GM18861 (cell line): ENCODE data around the gene MBLAC2.

ENCODE experiments used
- ATAC-seq: cut with Tn5 transposase; IDR thresholded peaks from one replicate; pipeline ENCODE4 v1.9.1; 2021; ENCODE audit not compliant: unreplicated experiment

The MBLAC2 gene

DNA sequence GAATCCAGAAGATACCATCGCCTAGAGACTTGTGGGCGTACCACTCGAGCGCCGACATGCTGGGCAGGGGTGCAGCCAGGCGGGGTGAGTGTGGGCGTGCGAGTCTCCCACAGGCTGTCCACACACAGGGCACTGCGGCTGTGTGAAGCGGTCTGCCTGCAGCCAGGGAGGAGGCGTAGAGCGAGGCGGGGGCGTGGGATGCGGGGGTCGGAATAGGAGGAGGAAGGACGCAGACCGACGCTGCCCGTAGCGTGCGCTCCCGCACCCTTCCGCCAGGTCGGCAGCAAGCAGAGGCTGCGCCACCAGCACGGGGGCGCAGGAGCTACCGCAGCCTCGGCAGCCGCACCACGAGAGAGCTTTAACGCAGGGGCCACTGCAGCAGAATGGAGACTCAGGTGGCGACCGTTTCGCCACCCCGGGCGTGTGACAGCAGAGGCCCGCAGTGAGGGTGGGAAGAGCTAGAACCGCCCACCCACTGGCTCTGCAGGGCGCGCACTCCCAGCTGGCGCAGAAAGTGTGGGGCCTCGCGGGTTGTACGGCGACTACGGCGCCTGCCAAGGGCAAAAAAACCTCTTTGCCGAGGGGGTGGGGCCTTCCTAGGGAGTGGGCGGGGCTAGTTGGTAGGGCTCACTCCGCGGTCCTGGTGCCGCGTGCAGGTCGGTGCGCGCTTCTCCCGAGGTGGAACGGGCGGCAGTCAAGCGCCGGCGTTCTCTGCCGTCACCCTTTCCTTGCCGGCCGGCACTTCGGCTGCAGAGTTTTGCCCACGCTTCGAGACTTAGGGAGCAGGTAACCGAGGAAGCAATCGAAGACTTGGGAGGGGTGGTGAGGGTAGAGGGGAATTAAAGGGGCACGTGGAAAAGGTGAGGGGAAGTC lies at the start of gene MBLAC2, which contains the start of gene POLR3G:
Gene MBLAC2 (minus strand): TSS at position 537 of the 873 bp plus-strand sequence. CDS start 479 bp downstream, at position 58.
Gene POLR3G (plus strand): TSS at position 630 of the 873 bp plus-strand sequence. CDS start 10,704 bp downstream, outside the sequence.
- ATAC-seq: peak; percentile 83

DNA sequence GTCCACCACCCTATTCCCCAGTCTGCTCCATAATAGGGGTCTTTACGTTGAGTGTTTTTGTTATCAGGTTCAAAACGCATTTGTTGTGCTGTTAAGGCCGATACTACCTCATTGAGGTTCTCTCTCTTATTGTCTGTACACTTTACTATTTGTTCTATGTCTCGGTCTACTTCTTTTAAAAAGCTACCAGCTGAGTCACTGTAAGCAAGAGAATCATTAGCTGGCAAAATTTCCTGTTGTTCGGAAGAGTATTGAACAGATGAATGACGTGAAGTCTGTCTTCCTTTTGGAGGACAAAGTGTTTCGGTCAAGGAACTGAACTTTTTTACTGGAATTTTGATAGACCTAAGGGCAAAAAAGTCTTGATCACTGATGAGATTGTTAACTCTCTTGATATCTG lies 44.5 kb upstream of the MBLAC2 start:
- no peak for ATAC-seq

DNA sequence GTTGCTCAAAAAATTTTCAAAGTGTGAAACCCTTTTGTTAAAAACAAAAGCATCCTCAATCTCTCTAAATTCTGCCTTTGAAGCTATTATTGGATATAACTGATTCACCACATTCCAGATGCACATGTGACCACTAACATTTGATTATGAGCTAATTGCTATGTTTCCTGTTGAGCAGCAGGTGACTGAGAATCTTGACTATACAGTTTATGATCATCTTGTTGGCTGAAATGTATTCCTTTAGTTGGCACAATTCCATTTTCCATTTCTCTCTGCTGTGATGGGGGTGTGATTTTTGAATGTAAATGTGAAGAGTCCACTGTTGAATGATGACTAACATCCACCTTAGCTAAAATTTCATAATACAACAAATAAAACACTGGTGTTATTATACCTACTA lies 44.1 kb upstream of the MBLAC2 start:
- no peak for ATAC-seq

DNA sequence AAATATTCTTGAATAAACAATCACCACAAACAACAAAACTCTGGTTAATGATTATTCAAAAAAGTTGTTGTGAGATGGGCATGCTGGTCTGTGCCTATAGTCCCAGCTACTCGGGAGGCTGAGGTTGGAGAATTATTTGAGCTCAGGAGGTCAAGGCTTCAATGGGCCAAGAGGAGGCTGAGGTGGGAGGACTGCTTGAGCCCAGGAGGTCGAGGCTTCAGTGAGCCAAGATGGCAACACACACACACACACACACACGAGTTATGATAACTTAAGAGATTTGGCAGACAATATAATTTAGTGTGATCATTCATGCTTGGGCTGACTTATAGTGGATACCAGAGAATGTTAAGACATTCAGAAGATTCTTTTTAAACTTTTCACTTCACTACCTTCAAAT lies 39.9 kb upstream of the MBLAC2 start:
- no peak for ATAC-seq

DNA sequence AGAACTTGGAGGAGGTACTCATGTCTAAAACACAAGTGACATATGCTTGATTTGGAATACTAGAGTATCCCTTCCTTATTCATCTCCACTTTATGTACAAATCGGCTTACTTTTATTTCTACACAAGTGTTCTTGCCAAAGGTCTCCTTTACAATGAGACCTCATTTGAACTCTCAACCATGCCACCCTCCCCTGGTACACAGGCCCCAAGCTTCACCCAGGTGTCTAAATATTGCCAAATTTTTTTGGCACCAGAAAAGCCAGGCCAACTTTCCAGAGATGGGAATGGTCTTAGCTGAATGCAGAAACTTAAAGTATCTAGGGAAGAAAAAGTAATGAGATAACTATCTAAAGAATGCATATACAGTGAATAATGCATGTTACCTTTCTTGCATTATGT lies 35.9 kb upstream of the MBLAC2 start:
- no peak for ATAC-seq

DNA sequence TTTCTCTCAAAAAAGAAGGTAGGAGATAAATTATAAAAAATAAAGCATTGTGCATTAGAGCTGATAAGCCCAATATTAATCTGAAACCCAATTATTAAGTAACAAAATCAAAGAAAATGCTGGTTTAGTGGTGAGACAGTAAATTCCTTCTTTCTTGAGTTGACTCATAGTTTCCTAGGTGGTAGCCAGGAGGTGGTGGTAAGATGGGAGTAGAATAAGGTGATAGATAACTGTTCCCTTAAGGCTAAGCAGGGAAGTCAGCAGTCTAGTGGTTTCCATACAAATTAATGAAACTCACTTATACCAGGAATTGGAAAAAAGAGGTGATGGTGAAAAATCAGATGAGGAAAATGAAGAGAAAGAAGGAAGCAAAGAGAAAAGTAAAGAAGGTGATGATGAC lies 31.6 kb upstream of the MBLAC2 start:
- ATAC-seq: no peak

DNA sequence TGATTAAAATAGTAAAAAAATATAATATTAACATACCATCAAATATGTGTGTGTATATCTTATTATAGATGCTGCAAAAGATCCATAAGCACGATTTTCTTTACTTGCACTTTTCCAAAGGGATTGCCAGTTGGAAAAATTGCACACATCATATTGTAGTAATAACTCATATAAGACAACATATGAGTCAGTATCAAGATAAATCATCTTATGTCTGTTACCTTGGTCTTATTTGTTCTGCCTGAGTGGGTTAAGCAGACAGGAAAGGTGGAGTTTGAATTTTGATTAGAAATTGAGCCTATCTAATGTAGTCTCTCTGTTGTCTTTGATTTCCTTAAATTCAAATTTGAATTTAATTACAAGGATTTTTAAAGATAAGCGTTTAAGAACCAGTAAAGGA lies 30.2 kb upstream of the MBLAC2 start:
- no peak for ATAC-seq

DNA sequence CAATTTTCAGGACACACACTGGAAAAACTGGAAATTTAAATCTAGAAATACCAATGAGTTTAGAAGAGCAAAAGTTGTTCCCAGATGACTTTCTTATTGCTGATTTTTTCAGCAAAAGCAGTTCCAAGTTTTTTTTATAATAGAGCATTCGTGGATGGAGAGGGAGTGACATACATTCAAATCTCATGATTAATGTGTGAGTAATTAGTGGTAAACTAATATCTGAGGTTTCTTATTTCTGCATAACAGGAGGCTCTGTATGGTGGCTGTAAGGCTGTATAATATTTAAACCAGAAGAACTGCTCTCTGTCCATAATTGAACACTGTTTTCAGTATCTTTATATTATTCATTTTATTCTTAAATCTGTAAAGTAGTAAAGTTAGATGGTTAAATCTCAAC lies 29.0 kb upstream of the MBLAC2 start:
- no peak for ATAC-seq

DNA sequence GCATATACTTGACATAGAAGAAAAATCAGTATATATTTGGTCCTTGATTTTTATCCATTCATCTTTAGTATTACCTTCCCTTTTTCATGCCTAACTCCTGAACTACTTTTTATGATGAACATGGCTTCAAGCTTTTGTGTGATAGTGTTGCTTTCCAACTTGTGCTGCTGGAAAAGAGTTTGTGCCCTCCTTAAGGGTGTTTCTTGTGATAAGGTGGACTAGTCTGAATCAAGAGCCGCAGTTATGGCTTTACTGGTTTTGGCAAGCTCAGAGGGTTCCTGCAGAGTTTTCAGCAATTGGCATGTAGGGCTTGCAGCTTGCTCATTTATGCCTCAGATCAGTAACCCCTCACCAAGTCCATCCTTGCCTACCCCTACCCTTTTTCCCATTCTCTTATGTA lies 20.6 kb upstream of the MBLAC2 start:
- no peak for ATAC-seq

DNA sequence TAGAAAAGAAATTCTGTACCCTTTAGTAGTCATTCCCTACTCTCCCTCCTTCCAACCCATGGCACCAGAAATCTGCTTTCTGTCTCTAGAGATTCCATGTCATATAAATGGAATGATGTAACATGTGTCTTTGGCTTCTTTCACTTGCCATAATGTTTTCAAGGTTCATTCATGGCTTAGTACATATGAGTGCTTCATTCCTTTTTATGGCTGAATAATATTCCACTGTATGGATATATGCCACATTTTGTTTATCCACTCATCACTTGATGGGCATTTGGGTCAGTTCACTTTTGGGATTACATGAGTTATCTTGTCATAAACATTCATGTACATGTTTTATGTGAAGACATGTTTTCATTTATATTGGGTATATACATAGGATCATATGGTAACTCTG lies 19.5 kb upstream of the MBLAC2 start:
- no peak for ATAC-seq

DNA sequence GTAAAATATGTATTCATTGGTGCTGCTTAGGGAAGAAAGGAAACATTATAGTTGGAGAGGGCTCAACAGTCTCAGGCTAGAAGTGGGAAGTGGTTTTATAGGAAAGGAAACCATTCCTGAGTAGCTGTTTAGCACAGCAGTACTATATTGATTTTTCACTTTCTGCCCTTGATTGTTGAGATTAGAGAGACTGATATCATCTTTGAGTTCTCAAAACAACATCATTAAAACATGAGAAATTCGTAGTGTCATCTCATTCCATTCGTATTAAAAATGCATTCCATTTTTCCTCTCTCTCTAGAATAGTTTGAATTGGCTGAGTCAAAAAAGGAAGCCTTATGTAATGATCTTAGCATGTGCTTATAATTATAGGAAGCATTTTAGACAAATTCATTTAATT lies 14.2 kb upstream of the MBLAC2 start:
- no peak for ATAC-seq

DNA sequence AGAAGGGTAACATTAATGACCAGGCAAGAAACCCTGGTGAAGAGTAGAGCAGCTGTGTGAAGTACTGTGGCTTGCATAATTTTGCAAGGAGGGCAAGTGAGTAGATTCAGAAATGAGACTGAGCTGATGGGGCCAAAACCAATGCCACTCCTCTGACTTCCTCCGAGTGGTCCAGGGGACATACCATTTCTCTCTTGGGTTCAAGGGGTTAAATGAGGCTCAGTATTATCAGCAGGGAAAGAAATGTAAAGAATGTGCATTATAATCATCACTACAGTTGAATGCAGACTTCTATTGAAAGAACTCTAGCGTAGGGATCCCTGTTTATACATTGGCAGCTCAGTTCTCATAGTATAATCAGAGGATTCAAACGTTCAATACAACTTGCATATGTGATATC lies 10.0 kb upstream of the MBLAC2 start:
- no peak for ATAC-seq

DNA sequence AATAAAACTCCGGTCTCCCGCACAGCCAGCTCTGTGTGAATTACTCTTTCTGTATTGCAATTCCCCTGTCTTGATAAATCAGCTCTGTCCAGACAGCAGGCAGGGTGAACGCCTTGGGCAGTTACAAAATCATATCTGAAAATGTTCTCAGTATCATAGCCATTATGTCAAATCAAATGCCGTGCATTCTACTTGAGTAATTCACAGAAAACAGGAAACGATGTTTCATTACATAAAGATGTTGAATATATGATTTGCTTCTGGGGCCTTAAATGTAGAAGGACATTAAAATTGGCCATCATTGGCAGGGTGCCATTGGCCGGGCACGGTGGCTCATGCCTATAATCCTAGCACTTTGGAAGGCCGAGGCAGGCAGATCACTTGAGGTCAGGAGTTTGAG lies 8.6 kb upstream of the MBLAC2 start:
- ATAC-seq: no peak

DNA sequence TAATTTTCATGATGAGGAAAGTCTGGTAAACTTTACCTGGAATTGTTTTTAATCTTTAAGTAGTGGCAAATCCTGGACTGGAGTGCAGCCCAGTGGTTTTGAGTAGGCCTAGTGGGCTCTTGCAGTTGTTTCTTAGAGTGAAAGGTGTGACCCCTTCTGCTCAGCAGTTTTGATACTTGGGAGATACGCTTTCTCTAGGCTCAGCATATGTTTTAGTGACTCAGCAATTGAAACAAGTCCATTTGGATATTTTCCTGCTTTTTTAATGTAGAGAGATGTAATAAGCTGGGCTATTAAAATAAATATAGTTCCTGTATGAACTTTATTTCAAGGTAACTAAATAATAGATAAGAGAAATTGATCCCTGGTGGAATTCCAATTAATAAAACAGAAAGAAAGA lies 6.1 kb upstream of the MBLAC2 start:
- no peak for ATAC-seq

DNA sequence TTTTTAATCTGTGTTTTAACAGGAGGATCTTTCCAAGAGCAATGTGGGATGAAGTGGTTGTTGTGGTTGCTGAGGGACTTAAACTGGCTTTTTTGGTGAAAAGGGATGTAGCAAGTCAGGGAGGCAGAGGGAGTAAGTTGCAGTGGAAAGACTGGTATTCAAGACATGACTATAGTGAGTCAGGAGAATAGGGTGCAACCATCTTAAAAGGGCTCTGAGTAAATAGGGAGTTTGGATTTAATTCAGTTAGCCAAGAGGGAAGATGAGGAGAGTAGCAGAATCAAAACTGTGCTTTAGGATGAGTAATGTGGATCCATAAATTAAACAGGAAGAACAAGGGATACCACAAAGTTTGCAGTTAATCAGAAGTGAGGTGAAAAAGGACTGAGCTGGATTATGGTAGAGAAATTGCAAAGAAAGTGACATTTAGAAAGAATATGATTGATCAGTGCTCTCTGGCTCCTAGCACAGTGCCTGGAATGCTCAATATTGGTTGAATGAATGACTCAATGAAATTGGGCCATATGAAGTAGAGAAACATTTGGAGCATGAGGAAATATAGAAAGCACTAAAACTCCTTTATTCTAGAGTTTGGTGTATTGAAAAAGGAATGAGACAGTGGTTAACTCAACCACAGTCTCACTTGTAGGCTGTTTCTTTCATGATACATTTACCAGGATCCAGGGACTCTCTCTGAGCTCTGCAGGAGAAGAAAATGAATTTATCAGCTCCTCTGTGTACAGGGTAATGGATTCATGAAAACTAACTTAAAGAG lies 5.2 kb upstream of the MBLAC2 start:
- ATAC-seq: no peak

DNA sequence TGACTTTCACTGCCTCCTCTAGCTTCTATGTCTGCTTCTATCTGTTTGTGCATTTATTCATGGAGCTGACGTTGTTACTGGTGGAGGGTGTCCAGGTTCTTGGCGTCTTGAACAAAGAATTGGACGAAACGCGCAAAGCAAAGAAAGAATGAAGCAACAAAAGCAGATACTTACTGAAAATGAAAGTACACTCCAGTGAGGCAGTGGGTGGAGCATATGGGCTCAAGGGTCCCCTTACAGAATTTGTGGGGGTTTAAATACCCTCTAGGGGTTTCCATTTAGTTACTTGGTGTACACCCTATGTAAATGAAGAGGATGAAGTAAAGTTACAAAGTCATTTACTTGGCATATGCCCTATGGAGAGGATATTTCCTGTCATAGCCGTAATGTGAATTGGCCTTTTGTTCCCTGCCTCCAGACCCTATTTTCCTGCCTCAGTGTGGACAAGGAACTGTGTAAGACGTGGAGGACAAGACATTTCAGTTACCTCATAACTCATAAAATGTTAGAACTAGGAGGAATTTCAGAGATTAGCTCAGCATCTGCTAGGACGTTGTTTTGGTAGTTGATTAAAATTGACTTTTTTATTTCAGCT lies 3.1 kb upstream of the MBLAC2 start:
- ATAC-seq: no peak

DNA sequence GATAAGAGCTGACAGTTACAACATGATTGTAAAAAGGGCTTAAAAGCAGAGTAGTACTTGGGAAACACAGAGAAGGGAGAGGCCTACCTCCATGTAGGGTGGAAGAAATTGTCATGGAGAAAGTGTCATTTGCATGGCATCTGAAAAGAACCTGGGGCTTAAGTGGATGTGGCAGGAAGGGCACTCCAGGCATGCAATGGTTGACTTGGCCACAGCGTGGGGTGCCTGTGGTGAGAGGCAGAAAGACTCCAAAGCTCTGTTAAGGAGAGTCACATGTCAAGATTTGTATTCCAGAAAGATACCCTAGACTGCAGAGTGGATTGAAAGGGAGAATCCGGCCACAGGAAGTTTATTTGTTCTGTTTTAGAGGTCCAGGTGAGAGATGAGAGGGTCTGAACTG lies 2.5 kb upstream of the MBLAC2 start:
- no peak for ATAC-seq

DNA sequence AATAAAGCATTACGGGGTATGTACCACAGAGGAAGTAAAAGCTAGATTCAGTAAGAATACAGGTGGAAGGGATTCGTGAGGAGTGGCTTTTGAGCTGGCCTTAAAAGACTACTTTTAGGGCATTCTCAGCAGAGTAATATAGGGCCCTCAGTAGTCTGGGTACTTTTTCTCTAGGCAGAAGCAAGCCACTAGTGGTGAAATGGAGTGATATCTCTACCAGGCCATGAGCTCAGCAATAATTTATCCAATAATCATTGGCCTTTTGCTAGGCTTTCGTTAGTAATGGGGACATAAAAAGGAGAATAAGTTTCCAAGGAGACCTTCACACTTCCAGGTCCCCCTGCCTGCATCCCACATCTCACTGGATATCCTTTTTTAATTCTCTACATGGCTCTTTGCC lies 1.8 kb upstream of the MBLAC2 start:
- no peak for ATAC-seq

DNA sequence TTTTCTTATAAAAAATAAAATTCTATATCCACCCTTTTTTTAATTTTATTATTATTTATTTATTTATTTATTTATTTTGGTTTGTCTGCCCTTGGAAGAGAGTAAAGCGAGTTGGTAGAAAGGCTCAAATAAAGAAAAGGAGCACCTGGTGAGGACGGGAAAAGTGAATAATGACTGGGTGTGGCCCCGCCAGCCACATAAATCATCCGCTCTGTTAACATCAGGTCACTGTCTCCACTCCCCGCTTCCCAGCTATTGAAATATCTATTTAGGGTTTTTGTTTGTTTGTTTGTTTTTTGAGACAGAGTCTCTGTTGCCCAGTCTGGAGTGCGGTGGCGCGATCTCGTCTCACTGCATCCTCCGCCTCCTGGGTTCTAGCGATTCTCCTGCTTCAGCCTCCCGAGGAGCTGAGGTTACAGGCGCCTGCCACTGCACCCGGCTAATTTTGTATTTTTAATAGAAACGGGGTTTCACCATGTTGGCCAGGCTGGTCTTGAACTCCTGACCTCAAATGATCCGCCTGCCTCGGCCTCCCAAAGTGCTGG lies 937 bp upstream of the MBLAC2 start:
- no peak for ATAC-seq

DNA sequence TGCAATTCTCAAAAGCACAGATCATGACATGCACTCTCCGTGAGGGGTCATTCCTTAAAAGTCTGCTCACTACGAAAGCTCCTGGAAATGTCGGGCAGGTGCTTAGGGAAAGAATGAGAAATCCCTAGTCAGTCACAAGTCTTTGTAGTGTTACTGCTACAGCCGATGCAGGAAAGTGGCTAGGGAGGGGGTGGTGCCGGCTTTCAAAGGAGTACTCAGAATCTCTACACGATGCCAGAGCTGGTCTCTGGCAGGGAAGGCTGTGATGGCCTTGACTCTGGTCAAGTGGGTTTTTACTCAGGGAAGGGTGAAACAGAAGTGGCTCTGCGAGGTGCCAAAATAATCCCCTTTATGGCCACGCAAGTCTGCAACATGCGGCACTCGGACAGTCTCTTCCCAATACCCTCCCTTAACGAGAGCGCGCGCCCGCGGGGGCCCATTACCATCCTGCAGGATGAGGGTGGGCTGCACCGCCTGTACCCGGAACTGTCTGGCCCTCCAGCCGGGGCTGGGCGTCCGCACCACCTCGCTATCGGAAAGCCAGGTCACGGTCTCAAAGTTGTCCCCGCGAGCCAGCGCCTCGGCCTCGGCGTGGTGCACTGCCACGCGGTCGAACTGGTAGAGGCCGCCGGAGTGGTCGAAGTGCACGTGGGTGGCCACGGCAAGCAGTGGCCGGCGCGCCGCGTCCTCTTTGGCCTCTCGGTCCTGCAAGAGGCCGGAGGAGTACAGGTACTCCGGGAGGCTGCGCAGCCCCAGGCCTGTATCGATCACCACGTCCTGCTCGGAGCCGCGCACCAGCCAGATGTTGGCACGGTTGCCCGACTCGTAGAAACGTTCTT lies 956 bp downstream of the MBLAC2 start:
- peak; percentile 4 for ATAC-seq
